DOHH2 (cell line): ENCODE data around the gene TPCN2.

ENCODE experiments used
- EZH2phosphoT487 ChIP-seq: fragments of 200-600 bp; sonication (generic); IDR thresholded peaks from 2 replicates; pipeline ENCODE4 v1.6.1; 2017; ENCODE audit warnings: borderline replicate concordance, mild to moderate bottlenecking, antibody characterized with exemption, low read length, moderate library complexity, mixed read lengths
- TF ChIP-seq, protein P1 (sequence below): fragments of 200-600 bp; sonication (generic); IDR thresholded peaks from one replicate; pipeline ENCODE4 v1.5.1; 2014; ENCODE audit warnings: antibody characterized with exemption, mild to moderate bottlenecking, low read depth, low read length; ENCODE audit not compliant: poor library complexity, severe bottlenecking

DNA sequence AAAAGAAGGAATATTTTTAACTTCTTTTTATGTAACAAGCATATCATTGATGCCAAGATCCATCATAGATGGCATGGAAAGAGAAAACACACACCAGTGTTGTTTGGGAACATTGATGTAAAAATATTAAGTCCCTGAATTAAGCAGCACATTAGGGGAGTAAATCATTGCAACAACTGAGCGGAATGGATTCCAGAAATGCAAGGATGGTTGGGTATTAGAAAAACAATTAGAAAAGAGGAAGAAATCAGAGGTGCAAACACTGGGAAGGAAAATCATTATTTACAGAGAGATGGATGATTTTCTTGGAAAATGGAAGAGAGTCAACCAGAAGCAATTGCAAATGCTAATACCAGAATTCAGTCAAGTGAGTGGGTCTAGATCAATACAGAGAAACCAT lies 115.1 kb downstream of the TPCN2 start:
- TF ChIP-seq, protein P1, sequence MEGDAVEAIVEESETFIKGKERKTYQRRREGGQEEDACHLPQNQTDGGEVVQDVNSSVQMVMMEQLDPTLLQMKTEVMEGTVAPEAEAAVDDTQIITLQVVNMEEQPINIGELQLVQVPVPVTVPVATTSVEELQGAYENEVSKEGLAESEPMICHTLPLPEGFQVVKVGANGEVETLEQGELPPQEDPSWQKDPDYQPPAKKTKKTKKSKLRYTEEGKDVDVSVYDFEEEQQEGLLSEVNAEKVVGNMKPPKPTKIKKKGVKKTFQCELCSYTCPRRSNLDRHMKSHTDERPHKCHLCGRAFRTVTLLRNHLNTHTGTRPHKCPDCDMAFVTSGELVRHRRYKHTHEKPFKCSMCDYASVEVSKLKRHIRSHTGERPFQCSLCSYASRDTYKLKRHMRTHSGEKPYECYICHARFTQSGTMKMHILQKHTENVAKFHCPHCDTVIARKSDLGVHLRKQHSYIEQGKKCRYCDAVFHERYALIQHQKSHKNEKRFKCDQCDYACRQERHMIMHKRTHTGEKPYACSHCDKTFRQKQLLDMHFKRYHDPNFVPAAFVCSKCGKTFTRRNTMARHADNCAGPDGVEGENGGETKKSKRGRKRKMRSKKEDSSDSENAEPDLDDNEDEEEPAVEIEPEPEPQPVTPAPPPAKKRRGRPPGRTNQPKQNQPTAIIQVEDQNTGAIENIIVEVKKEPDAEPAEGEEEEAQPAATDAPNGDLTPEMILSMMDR, result no peak
- TF ChIP-seq EZH2phosphoT487, result no peak
